GF-D8 (cell line): Measurements from ENCODE around the gene FBXO45.
"Not testable (repeated sequence)": the region's sequence is repeated elsewhere in the genome, so short reads cannot be mapped to it uniquely, and the experiment has no call there.

Experiments
- DNase-seq: peaks from one replicate; lab custom pipeline; 2025; lab: John Stamatoyannopoulos, UW

Gene FBXO45

GRCh38 chr3:196619223-196619622, 50.8 kb downstream of the FBXO45 start:
- no peak for DNase-seq

DNA sequence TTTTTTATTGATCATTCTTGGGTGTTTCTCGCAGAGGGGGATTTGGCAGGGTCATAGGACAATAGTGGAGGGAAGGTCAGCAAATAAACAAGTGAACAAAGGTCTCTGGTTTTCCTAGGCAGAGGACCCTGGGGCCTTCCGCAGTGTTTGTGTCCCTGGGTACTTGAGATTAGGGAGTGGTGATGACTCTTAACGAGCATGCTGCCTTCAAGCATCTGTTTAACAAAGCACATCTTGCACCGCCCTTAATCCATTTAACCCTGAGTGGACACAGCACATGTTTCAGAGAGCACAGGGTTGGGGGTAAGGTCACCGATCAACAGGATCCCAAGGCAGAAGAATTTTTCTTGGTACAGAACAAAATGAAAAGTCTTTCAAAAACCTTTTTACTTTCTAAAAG, 51.2 kb downstream of the FBXO45 start:
- DNase-seq, result not testable (repeated sequence)

DNA sequence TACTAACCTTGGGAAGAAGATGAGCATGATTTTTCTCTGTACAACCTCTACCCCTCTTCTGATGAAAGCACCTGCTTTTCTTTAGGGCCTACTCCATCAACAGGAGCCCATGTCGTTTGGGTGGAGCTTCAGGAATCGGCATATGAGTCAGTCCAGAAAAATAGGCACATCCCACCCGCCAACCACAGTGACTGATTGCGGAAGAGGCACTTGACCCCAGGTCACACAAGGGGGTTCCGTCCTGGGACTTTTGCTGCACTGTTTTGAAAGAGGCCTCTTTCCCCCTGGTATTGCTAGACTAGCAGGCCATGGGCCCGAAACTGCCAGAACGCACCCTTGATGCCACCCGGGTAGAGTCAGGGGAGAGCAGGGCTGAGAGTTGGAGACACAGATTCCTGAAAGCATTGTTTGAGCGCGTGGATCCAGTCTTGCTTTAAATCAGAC, 51.7 kb downstream of the FBXO45 start:
- peak; percentile 84 for DNase-seq

DNA sequence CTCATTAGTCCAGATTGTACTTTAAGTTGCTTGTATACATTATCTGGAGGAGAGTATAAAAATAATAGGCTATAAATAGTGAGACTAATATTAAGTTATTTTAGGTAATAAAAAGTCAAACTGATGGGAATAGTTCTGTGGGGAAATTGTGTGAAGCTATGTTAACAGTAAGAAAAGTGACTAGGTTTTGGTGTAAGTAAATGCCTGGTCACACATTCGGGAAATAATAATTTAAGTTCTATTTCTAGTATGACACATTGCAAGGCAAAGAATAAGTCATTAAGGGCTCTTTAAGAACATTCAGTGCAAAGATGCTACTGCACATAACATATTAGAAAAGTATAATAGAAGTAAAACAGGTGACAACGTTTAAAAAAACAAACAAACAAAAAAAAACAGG, 52.2 kb downstream of the FBXO45 start:
- no peak for DNase-seq

- no peak for DNase-seq
Observed at GRCh38 chr3:196621611-196622010, 53.2 kb downstream of the FBXO45 start.

- DNase-seq, result peak; percentile 45
Observed at GRCh38 chr3:196624067-196624790, 55.8 kb downstream of the FBXO45 start.

GRCh38 chr3:196624907-196625306, 56.4 kb downstream of the FBXO45 start:
- no peak for DNase-seq

- no peak for DNase-seq
Observed at GRCh38 chr3:196625331-196625730, 56.9 kb downstream of the FBXO45 start.

- DNase-seq, result no peak
Observed at GRCh38 chr3:196627918-196628231, 59.4 kb downstream of the FBXO45 start.

DNA sequence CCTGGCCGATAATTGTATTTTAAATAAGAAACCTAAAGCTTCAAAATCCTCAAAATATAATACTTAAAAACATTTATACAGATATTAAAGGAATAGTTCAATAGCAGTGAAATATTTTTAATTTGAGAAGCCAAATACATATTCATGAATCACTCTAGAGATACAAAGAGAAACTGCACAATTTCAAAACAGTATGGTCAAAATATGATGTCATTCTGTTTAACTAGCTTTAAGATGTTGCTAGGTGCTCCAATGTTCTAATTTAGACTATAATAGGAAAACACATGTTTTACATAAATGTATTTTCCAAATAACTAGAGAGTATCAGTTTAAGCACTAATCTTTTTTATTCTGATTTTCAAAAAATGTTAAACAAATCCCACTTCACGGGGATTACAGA, 60.8 kb downstream of the FBXO45 start:
- no peak for DNase-seq

DNA sequence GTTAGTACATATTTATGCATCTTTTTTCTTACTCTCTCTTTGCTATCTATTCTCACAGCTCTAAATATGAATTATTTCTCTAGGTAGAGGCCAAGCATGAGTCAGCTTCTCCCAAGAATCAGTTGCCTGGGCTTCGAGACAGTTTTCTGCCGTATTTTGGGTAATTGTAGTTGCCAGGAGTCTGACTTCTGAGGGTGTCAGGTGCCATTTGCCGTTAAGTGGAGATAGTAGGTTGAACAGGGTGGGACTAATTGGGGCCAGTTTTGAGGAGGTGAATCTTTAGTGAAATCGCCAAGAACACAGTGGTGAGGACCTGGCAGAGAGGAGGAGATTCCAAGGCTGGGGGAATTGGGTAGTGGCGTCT, 63.2 kb downstream of the FBXO45 start:
- peak; percentile 41 for DNase-seq

GRCh38 chr3:196632046-196632751, 63.7 kb downstream of the FBXO45 start:
- DNase-seq, result peak; percentile 98

DNA sequence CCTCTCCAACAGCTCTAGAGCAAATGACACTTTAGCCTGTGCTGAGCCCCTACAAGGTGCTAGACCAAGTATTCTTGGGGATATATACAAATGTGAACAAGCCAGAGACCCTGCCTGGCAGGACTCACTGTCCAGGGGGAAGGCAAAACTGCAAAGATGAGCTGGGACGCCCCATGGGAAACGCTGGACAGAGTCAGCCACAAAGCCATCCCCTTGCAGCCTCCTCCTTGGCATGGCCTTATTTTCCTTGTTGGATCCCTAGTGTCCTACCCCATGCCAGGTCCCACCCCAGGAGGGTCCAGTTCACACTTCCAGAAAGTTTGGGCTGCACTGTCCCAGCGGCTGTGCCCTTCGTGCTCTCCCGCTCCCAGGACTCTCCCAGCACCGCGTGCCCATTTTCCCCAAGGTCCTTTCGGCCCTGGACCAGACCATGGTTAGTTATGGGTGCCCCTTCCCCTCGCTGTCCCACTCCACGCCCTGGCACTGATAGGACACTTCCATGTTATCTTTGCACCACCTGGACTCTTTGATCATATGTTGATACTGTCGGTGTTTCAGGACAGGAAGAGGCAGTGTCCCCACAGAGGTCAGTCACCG, 65.2 kb downstream of the FBXO45 start:
- DNase-seq, result no peak

DNA sequence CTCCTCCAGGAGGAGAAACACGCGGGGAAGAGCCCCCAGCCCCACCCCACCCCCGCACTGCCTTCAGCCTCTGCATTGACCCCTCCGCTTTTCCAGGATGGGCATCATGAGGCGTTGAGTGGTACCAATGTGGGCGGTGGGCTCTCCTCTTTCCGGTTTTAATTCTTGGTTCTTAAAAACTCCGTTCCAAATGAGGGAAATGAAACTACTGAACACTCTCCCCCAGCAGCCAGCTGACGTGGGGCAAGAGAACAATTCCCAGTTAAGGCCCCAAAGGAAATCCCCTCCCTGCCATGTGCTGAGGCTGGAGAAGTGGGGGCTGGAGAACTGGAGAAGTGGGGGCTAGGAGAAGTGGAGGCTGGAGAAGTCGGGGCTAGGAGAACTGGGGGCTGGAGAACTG, 65.8 kb downstream of the FBXO45 start:
- no peak for DNase-seq

- no peak for DNase-seq
Observed at GRCh38 chr3:196634829-196635228, 66.4 kb downstream of the FBXO45 start.

DNA sequence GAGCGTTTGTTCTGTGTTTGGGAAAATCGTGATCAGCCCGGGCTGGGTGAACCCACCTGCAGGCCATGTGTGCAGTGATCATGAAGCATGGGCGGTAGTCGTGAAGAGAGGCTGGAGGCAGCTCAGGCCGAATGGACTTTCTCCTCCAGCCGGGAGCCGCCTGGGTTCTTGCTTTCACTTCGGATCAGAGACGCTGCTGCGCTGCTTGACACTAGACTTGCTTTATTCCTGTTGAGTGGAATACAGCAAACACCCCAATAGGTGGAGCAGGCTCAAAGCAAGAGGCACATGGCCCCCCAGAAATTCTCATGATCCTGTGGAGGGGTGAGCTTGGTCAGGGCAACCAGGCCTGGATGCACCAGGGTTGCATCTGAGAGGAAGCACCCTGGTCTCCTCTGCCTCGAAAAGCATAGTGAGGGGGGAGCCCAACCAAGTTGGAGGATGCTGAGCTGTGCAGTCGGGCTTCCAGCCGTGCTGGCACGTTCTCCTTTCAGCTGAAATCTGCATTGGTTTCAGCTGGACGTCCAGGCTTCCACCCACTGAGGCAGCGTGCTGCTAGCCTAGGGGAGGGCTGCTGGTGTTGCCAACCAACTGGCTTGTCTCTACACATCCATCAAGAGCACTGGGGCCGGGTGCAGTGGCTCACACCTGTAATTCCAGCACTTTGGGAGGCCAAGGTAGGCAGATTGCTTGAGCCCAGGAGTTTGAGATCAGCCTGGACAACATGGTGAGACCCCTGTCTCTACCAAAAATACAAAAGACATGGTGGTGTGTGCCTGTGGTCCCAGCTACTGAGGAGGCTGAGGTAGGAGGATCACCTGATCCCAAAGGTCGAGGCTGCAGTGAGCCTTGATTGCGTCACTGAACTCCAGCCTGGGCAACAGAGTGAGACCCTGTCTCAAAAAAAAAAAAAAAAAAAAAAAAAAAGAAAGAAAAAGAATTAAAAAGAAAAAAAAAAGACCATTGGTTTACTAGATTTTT, 68.2 kb downstream of the FBXO45 start:
- DNase-seq, result peak; percentile 33

- not testable (repeated sequence) for DNase-seq
Observed at GRCh38 chr3:196637941-196638340, 69.5 kb downstream of the FBXO45 start.
